ENCODE data around the gene FRMD3.
A peak's percentile ranks its signal among the peaks of the same experiment; 100 is the strongest.

FRMD3 gene

GRCh38 chr9:83218411-83219090 is 319.6 kb downstream of the FRMD3 start:
- Histone ChIP-seq H3K27me3 (ENCODE audit: control insufficient read depth in 2 of 2, insufficient read depth in 2 of 2, low read length in 2 of 2) (no peaks in the 10 kb centered on the region), H3K9me3 (ENCODE audit: control insufficient read depth in 2 of 2, low read length in 2 of 2) (no peaks in the 10 kb centered on the region), H3K36me3 (ENCODE audit: control insufficient read depth in 2 of 2, insufficient read depth in 2 of 2, low read length in 2 of 2) (no peaks in the 10 kb centered on the region), H3K9ac (ENCODE audit: low read depth in 1 of 2, low read length in 2 of 2) (no peak overlapping the region), H3K4me1 (ENCODE audit: control insufficient read depth in 2 of 2, insufficient read depth in 2 of 2, low read length in 2 of 2) (peaks cover 4% of the 10 kb centered on the region in 2 donors), H3K27ac (ENCODE audit: low read depth in 2 of 2, low read length in 2 of 2) (no peak overlapping the region), H3K4me3 (ENCODE audit: low read length in 2 of 2) (peak overlapping the region in 1 of 2 donors; percentile 86)

DNA sequence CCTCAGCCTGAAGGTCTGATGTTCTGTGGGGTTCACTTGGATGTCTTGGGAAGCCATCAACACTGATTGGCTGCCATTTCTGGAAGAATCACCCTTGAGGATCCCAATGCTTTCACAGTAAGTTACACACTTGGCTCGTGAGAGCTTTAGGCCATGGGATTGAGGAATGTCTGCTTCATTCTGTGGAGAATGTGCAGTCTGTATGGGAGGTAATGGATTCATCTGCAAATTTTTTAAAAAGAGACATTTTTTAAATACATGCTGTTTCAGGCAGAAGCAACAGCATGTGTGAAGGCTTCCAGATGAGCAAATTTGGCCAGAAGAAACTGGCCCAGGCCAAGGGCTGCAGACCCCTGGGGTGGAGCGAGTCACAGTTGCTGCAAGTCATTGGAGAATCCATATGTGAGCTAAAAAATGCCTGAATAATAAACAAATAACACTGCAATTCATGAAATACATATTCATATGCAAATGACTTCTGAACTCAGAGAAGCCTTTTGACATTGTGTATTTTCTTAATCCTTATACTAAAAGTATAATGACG is 328.9 kb downstream of the FRMD3 start:
- H3K27me3 ChIP-seq (ENCODE audit: control insufficient read depth in 2 of 2, insufficient read depth in 2 of 2, low read length in 2 of 2), result no peaks in the 10 kb centered on the region
- no peak overlapping the region for H3K4me3 ChIP-seq (ENCODE audit: low read length in 2 of 2)
- H3K27ac ChIP-seq (ENCODE audit: low read depth in 2 of 2, low read length in 2 of 2), result no peak overlapping the region
- no peak overlapping the region for H3K9ac ChIP-seq (ENCODE audit: low read depth in 1 of 2, low read length in 2 of 2)
- no peaks in the 10 kb centered on the region for H3K36me3 ChIP-seq (ENCODE audit: control insufficient read depth in 2 of 2, insufficient read depth in 2 of 2, low read length in 2 of 2)
- no peaks in the 10 kb centered on the region for H3K4me1 ChIP-seq (ENCODE audit: control insufficient read depth in 2 of 2, insufficient read depth in 2 of 2, low read length in 2 of 2)
- no peaks in the 10 kb centered on the region for H3K9me3 ChIP-seq (ENCODE audit: control insufficient read depth in 2 of 2, low read length in 2 of 2)

DNA sequence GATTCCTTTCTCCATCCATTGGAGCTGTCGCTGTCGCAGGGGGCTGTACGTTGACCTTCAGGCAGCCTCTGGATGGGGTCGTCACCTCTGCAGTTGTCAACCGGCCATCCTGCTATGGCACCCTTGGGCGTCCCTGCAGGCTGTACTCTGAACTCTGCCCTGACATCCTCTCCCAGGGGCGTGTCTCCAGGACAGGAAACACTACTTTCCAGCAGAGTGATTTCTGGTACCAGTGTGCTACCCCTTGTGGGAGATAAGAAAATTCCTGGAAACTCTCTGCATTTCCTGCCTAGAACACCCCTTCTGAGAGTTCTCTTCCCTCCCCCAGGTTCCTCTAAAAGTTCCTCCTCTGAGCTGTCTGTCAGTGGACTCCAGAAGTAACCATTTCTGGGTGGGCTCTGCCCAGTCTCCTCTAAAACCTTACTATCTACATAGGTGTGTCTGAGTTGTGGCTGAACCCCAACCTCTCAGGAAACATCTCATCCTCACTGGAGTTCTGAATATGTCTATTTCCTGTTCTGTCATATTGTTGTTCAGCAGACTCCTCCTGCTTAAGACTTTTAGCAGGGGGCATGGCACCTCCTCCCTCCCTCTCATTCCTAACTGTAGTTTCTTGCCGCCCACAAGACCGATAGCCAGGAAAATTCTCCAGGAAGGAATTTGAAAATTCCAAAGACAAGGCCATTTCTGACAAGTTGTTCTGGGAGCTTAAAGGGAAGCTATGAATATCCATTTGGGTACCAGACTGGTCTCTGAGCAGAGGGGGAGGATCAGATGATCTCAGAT is 329.9 kb downstream of the FRMD3 start:
- no peaks in the 10 kb centered on the region for H3K27me3 ChIP-seq (ENCODE audit: control insufficient read depth in 2 of 2, insufficient read depth in 2 of 2, low read length in 2 of 2)

GRCh38 chr9:83204047-83204446 is 334.2 kb downstream of the FRMD3 start:
- H3K27me3 ChIP-seq (ENCODE audit: control insufficient read depth in 2 of 2, insufficient read depth in 2 of 2, low read length in 2 of 2), result no peaks in the 10 kb centered on the region
- no peaks in the 10 kb centered on the region for H3K36me3 ChIP-seq (ENCODE audit: control insufficient read depth in 2 of 2, insufficient read depth in 2 of 2, low read length in 2 of 2)
- no peaks in the 10 kb centered on the region for H3K4me1 ChIP-seq (ENCODE audit: control insufficient read depth in 2 of 2, insufficient read depth in 2 of 2, low read length in 2 of 2)
- H3K27ac ChIP-seq (ENCODE audit: low read depth in 2 of 2, low read length in 2 of 2), result no peak overlapping the region
- no peaks in the 10 kb centered on the region for H3K9me3 ChIP-seq (ENCODE audit: control insufficient read depth in 2 of 2, low read length in 2 of 2)
- H3K9ac ChIP-seq (ENCODE audit: low read depth in 1 of 2, low read length in 2 of 2), result no peak overlapping the region
- no peak overlapping the region for H3K4me3 ChIP-seq (ENCODE audit: low read length in 2 of 2)

More for the DNA sequence above, 329.9 kb downstream of the FRMD3 start:
- H3K27ac ChIP-seq (ENCODE audit: low read depth in 2 of 2, low read length in 2 of 2), result no peak overlapping the region
- no peaks in the 10 kb centered on the region for H3K36me3 ChIP-seq (ENCODE audit: control insufficient read depth in 2 of 2, insufficient read depth in 2 of 2, low read length in 2 of 2)
- no peaks in the 10 kb centered on the region for H3K9me3 ChIP-seq (ENCODE audit: control insufficient read depth in 2 of 2, low read length in 2 of 2)
- H3K4me3 ChIP-seq (ENCODE audit: low read length in 2 of 2), result no peak overlapping the region
- no peaks in the 10 kb centered on the region for H3K4me1 ChIP-seq (ENCODE audit: control insufficient read depth in 2 of 2, insufficient read depth in 2 of 2, low read length in 2 of 2)
- no peak overlapping the region for H3K9ac ChIP-seq (ENCODE audit: low read depth in 1 of 2, low read length in 2 of 2)

- Histone ChIP-seq H3K9ac (ENCODE audit: low read depth in 1 of 2, low read length in 2 of 2) (no peak overlapping the region), H3K4me1 (ENCODE audit: control insufficient read depth in 2 of 2, insufficient read depth in 2 of 2, low read length in 2 of 2) (no peaks in the 10 kb centered on the region), H3K27me3 (ENCODE audit: control insufficient read depth in 2 of 2, insufficient read depth in 2 of 2, low read length in 2 of 2) (peaks cover 2 to 3% of the 10 kb centered on the region in 2 donors), H3K9me3 (ENCODE audit: control insufficient read depth in 2 of 2, low read length in 2 of 2) (no peaks in the 10 kb centered on the region), H3K4me3 (ENCODE audit: low read length in 2 of 2) (no peak overlapping the region), H3K36me3 (ENCODE audit: control insufficient read depth in 2 of 2, insufficient read depth in 2 of 2, low read length in 2 of 2) (no peaks in the 10 kb centered on the region), H3K27ac (ENCODE audit: low read depth in 2 of 2, low read length in 2 of 2) (no peak overlapping the region)
Observed at GRCh38 chr9:83200531-83200930, 337.7 kb downstream of the FRMD3 start.

GRCh38 chr9:83199832-83200231 is 338.4 kb downstream of the FRMD3 start:
- H3K4me1 ChIP-seq (ENCODE audit: control insufficient read depth in 2 of 2, insufficient read depth in 2 of 2, low read length in 2 of 2), result no peaks in the 10 kb centered on the region
- no peak overlapping the region for H3K9ac ChIP-seq (ENCODE audit: low read depth in 1 of 2, low read length in 2 of 2)
- peaks cover 2 to 3% of the 10 kb centered on the region in 2 donors for H3K27me3 ChIP-seq (ENCODE audit: control insufficient read depth in 2 of 2, insufficient read depth in 2 of 2, low read length in 2 of 2)
- H3K36me3 ChIP-seq (ENCODE audit: control insufficient read depth in 2 of 2, insufficient read depth in 2 of 2, low read length in 2 of 2), result no peaks in the 10 kb centered on the region
- H3K9me3 ChIP-seq (ENCODE audit: control insufficient read depth in 2 of 2, low read length in 2 of 2), result no peaks in the 10 kb centered on the region
- no peak overlapping the region for H3K4me3 ChIP-seq (ENCODE audit: low read length in 2 of 2)
- H3K27ac ChIP-seq (ENCODE audit: low read depth in 2 of 2, low read length in 2 of 2), result no peak overlapping the region

DNA sequence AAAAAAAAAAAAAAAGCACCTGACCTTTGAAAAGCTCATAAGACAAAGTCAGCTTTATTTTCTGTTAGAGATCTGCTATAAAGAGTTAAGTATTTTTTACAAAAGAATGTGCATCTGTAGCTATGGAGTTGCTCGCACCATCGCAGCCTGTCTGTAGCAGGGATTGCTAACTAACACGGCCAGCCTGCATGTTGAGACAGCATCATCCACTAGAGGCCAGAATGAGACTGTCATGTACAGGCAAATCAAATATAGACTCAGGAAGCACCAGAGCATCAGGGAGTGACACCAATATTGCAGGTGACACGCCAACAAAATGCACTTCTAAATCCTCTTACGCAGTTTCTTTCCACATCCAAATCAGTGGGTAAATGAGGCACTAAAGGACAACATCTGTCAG is 339.0 kb downstream of the FRMD3 start:
- Histone ChIP-seq H3K9me3 (ENCODE audit: control insufficient read depth in 2 of 2, low read length in 2 of 2) (no peaks in the 10 kb centered on the region), H3K4me3 (ENCODE audit: low read length in 2 of 2) (no peak overlapping the region), H3K9ac (ENCODE audit: low read depth in 1 of 2, low read length in 2 of 2) (no peak overlapping the region), H3K27ac (ENCODE audit: low read depth in 2 of 2, low read length in 2 of 2) (no peak overlapping the region), H3K36me3 (ENCODE audit: control insufficient read depth in 2 of 2, insufficient read depth in 2 of 2, low read length in 2 of 2) (no peaks in the 10 kb centered on the region), H3K4me1 (ENCODE audit: control insufficient read depth in 2 of 2, insufficient read depth in 2 of 2, low read length in 2 of 2) (no peaks in the 10 kb centered on the region), H3K27me3 (ENCODE audit: control insufficient read depth in 2 of 2, insufficient read depth in 2 of 2, low read length in 2 of 2) (peaks cover 2 to 3% of the 10 kb centered on the region in 2 donors)

DNA sequence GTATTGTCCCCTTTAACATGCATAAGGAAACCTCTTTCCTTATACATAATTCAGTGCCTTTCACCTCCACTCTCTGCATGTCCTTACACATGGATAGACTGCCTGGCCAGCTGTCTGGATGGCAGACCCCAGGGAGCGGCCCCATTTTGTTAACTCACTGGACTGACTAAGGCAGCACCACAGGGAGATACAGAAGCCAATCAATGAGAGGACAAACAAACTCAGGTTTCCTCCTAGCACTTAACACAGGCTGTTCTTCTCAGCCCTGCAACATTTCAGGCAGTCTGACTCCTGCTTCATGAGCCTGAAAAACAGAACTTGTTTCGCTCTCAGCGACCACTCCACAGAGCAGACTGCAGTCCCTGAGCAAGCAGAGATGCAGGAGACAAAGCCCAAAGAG is 339.8 kb downstream of the FRMD3 start:
- Histone ChIP-seq H3K36me3 (ENCODE audit: control insufficient read depth in 2 of 2, insufficient read depth in 2 of 2, low read length in 2 of 2) (no peaks in the 10 kb centered on the region), H3K4me1 (ENCODE audit: control insufficient read depth in 2 of 2, insufficient read depth in 2 of 2, low read length in 2 of 2) (no peaks in the 10 kb centered on the region), H3K27ac (ENCODE audit: low read depth in 2 of 2, low read length in 2 of 2) (no peak overlapping the region), H3K9me3 (ENCODE audit: control insufficient read depth in 2 of 2, low read length in 2 of 2) (no peaks in the 10 kb centered on the region), H3K9ac (ENCODE audit: low read depth in 1 of 2, low read length in 2 of 2) (no peak overlapping the region), H3K4me3 (ENCODE audit: low read length in 2 of 2) (no peak overlapping the region), H3K27me3 (ENCODE audit: control insufficient read depth in 2 of 2, insufficient read depth in 2 of 2, low read length in 2 of 2) (peaks cover 2 to 3% of the 10 kb centered on the region in 2 donors)

- Histone ChIP-seq H3K9me3 (ENCODE audit: control insufficient read depth in 2 of 2, low read length in 2 of 2) (no peaks in the 10 kb centered on the region), H3K9ac (ENCODE audit: low read depth in 1 of 2, low read length in 2 of 2) (no peak overlapping the region), H3K36me3 (ENCODE audit: control insufficient read depth in 2 of 2, insufficient read depth in 2 of 2, low read length in 2 of 2) (no peaks in the 10 kb centered on the region), H3K4me1 (ENCODE audit: control insufficient read depth in 2 of 2, insufficient read depth in 2 of 2, low read length in 2 of 2) (no peaks in the 10 kb centered on the region), H3K27me3 (ENCODE audit: control insufficient read depth in 2 of 2, insufficient read depth in 2 of 2, low read length in 2 of 2) (peaks cover 2 to 5% of the 10 kb centered on the region in 2 donors), H3K27ac (ENCODE audit: low read depth in 2 of 2, low read length in 2 of 2) (no peak overlapping the region), H3K4me3 (ENCODE audit: low read length in 2 of 2) (no peak overlapping the region)
Observed at GRCh38 chr9:83197591-83197990, 340.6 kb downstream of the FRMD3 start.

DNA sequence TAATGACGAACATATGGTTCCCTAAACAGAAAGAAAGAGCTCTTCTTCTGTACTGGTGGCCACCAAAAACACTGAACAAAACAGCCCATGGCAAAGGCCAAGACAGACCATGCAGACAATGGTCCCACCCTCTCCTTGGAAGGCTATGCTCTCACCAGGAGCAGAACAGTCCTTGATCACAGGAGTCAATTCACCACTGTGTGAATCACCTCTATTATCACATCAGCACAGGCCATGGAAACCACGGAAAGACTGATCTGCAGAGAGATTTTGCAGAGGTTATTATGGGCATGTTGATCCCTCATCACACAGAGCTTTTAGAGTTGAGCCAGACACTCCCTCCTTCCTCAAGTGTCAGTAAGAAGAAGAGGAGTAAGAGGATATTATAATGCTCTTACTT is 341.3 kb downstream of the FRMD3 start:
- H3K4me1 ChIP-seq (ENCODE audit: control insufficient read depth in 2 of 2, insufficient read depth in 2 of 2, low read length in 2 of 2), result no peaks in the 10 kb centered on the region
- H3K36me3 ChIP-seq (ENCODE audit: control insufficient read depth in 2 of 2, insufficient read depth in 2 of 2, low read length in 2 of 2), result no peaks in the 10 kb centered on the region
- H3K9me3 ChIP-seq (ENCODE audit: control insufficient read depth in 2 of 2, low read length in 2 of 2), result no peaks in the 10 kb centered on the region
- no peak overlapping the region for H3K9ac ChIP-seq (ENCODE audit: low read depth in 1 of 2, low read length in 2 of 2)
- peaks cover 2 to 5% of the 10 kb centered on the region in 2 donors for H3K27me3 ChIP-seq (ENCODE audit: control insufficient read depth in 2 of 2, insufficient read depth in 2 of 2, low read length in 2 of 2)
- H3K27ac ChIP-seq (ENCODE audit: low read depth in 2 of 2, low read length in 2 of 2), result no peak overlapping the region
- no peak overlapping the region for H3K4me3 ChIP-seq (ENCODE audit: low read length in 2 of 2)

Data from mucosa of rectum (tissue), 2 donors.